A673 (cell line): ENCODE data around the gene AOPEP. TPM values are rescaled to one million over a fixed set of nuclear protein-coding genes. Genes with fewer than 3 reads are reported as not detected.

Source experiments
- BruUV-seq: library from RNA; stranded (reverse); fragments of 400-500 nt; replicated peaks from 2 replicates; lab custom pipeline; 2021; lab: Mats Ljungman, UMichigan
- CTCF ChIA-PET: fragments of 300-600 bp; sonication (Branson Sonifier 250); formaldehyde crosslinking; loops from one replicate; lab custom pipeline; 2022; ENCODE audit warnings: antibody characterized with exemption; lab: Charles Lee
- POLR2A ChIA-PET: fragments of 300-600 bp; sonication (Branson Sonifier 250); formaldehyde crosslinking; loops from one replicate; lab custom pipeline; 2022; ENCODE audit warnings: antibody characterized with exemption; ENCODE audit not compliant: low non-redundant PET; lab: Charles Lee
- DNase-seq: peaks from one replicate; pipeline ENCODE4 v3.0.0-alpha.2; 2015; ENCODE audit warnings: low spot score
- H3K27ac ChIP-seq: fragments of 200-600 bp; sonication (generic); 2 replicates; pipeline ENCODE4 v1.5.1; 2016; ENCODE audit warnings: mixed run types, low read depth, mild to moderate bottlenecking, mixed read lengths, antibody characterized with exemption, low read length; ENCODE audit not compliant: poor library complexity, severe bottlenecking
- H3K27me3 ChIP-seq: fragments of 200-600 bp; sonication (generic); replicated peaks from 2 replicates; pipeline ENCODE4 v1.6.1; 2017; ENCODE audit warnings: mixed run types, low read depth, mild to moderate bottlenecking, mixed read lengths, antibody characterized with exemption, low read length; ENCODE audit not compliant: insufficient read depth, poor library complexity
- H3K36me3 ChIP-seq: fragments of 200-600 bp; sonication (generic); 2 replicates; pipeline ENCODE4 v1.6.1; 2016; ENCODE audit warnings: mixed run types, mild to moderate bottlenecking, mixed read lengths, antibody characterized with exemption, low read length; ENCODE audit not compliant: insufficient read depth, poor library complexity, severe bottlenecking
- H3K4me1 ChIP-seq: fragments of 200-600 bp; sonication (generic); 2 replicates; pipeline ENCODE4 v1.6.1; 2017; ENCODE audit warnings: mixed run types, mild to moderate bottlenecking, mixed read lengths, antibody characterized with exemption, low read length; ENCODE audit not compliant: insufficient read depth, poor library complexity, severe bottlenecking
- H3K4me3 ChIP-seq: fragments of 200-600 bp; sonication (generic); 2 replicates; pipeline ENCODE4 v1.5.1; 2016; ENCODE audit warnings: low read depth, mixed run types, mild to moderate bottlenecking, mixed read lengths, low read length; ENCODE audit not compliant: poor library complexity, severe bottlenecking
- H3K9me3 ChIP-seq: fragments of 200-600 bp; sonication (generic); 2 replicates; pipeline ENCODE4 v1.6.1; 2016; ENCODE audit warnings: mixed run types, low read depth, mild to moderate bottlenecking, mixed read lengths, antibody characterized with exemption, low read length; ENCODE audit not compliant: poor library complexity, severe bottlenecking
- CTCF ChIP-seq: fragments of 300-800, 200-600 bp; sonication (generic); conservative IDR thresholded peaks from 2 replicates; pipeline ENCODE4 v1.5.1; 2017; ENCODE audit warnings: low read depth, mild to moderate bottlenecking, antibody characterized with exemption, low read length, moderate library complexity, mixed read lengths
- EZH2 ChIP-seq: fragments of 200-600 bp; sonication (generic); IDR thresholded peaks from 2 replicates; pipeline ENCODE4 v1.6.1; 2017; ENCODE audit warnings: borderline replicate concordance, low read depth, mild to moderate bottlenecking, mixed read lengths, antibody characterized with exemption, low read length; ENCODE audit not compliant: poor library complexity, severe bottlenecking
- intact Hi-C: fragments of 100-400 bp; cut with micrococcal nuclease; formaldehyde crosslinking; loops from one replicate; pipeline ENCODE4 v1.10.0; 2022; ENCODE audit not compliant: unreplicated experiment
- total RNA-seq: library from RNA; stranded (reverse); gene quantifications from 2 replicates; pipeline ENCODE4 v1.2.3, GENCODE V29; 2021

Gene AOPEP
- total RNA-seq, 1 experiment from 2014 or later: 17.5 TPM

DNA sequence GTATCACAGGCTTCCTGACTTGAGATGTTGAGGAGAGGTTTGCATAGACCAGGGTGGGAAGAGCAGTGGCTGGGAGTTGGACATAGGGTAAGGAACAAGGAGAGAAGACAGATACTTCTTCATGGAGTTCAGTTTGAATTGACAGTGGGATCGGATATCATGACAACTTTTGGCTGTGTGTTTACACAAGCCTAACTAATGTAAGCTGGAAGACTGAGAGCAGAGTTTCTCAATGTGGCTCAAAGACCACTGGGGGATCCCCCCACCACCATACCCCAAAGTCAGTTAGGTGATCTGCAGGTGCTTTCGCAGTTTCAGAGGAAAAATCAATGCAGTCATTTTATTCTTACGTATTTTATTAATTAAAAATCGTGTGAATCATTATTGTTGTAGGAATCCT is 125.9 kb downstream of the AOPEP start:
- Histone ChIP-seq H3K36me3 (no peaks in the 10 kb centered on the region), H3K4me1 (peaks cover 7% of the 10 kb centered on the region), H3K9me3 (no peaks in the 10 kb centered on the region), H3K27ac (no peak overlapping the region), H3K4me3 (no peak overlapping the region), H3K27me3 (no peaks in the 10 kb centered on the region)
- no peak for TF ChIP-seq CTCF
- TF ChIP-seq EZH2: no peak
- no TSS peak for BruUV-seq
- CTCF ChIA-PET: no interaction called here
- intact Hi-C loops: no loop called here
- POLR2A ChIA-PET: no interaction called here
- no peak for DNase-seq

GRCh38 chr9:94853887-94854286 is 127.4 kb downstream of the AOPEP start:
- Histone ChIP-seq H3K4me3 (no peak overlapping the region), H3K9me3 (peaks cover 6% of the 10 kb centered on the region), H3K4me1 (no peaks in the 10 kb centered on the region), H3K27ac (no peak overlapping the region), H3K36me3 (no peaks in the 10 kb centered on the region), H3K27me3 (no peaks in the 10 kb centered on the region)
- POLR2A ChIA-PET: no interaction called here
- BruUV-seq: no TSS peak
- intact Hi-C loops: no loop called here
- no peak for DNase-seq
- TF ChIP-seq EZH2: no peak
- no peak for TF ChIP-seq CTCF
- CTCF ChIA-PET: no interaction called here

GRCh38 chr9:94855903-94856302 is 129.4 kb downstream of the AOPEP start:
- Histone ChIP-seq H3K9me3 (peaks cover 6% of the 10 kb centered on the region), H3K4me3 (no peak overlapping the region), H3K36me3 (no peaks in the 10 kb centered on the region), H3K27ac (no peak overlapping the region), H3K27me3 (no peaks in the 10 kb centered on the region), H3K4me1 (no peaks in the 10 kb centered on the region)
- TF ChIP-seq CTCF: no peak
- no peak for TF ChIP-seq EZH2
- intact Hi-C loops: no loop called here
- no TSS peak for BruUV-seq
- DNase-seq: no peak
- POLR2A ChIA-PET: interaction anchor here (0.7 kb wide), 1 partner anchor 77 kb away, joined by 14 read pairs; no protein-coding TSS in a partner anchor
- CTCF ChIA-PET: no interaction called here
